Myometrial cell (primary cell): Measurements from ENCODE around the gene EDEM1. TPM values are rescaled to one million over a fixed set of nuclear protein-coding genes. Genes with fewer than 3 reads are reported as not detected.

Source experiments
- total RNA-seq: library from RNA; depleted of rRNA; stranded (reverse); fragments of >200 nt; gene quantifications from 2 replicates; pipeline ENCODE4 v1.2.3, GENCODE V29; 2015

The EDEM1 gene
- 42.4 and 46.6 TPM in 2 replicates for total RNA-seq

DNA sequence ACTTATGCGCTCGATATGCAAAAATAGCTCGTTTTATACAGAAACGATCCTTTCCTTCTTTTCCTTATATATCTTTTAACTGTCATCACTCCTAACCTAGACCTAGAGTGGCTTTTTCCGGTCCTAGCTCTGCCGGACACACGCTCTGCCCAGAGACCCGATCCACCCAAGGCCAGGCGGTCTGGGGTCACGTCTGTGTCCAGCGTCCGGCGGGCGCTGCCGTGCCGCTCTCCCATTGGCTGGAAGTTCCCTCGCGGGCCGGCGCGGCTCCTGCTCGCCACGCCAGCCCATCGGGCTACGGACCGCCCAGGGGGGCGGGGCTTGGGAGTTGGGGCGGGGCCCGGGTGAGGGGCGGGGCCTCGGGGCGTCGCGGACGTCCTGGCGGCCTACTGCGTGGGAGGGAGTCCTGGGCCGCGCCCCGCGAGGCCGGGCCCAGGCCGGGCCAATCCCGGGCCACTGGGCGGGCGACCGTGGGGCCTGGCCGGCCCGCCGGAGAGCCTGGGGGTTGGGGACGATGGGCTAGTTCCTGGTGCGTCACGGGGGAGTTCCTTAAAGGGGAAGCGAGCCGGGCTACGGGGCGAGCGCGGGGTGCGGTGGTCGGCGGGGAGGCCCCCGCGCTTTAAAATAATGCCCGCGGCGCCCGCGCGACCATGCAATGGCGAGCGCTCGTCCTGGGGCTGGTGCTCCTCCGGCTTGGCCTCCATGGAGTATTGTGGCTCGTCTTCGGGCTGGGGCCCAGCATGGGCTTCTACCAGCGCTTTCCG lies at the start of gene EDEM1:
Gene EDEM1 (plus strand): TSS at position 552 of the 764 bp plus-strand sequence. CDS start 99 bp downstream, at position 651.

Other genes starting within 250 kb of the EDEM1 start
- gene BHLHE40, start 208.3 kb upstream of the EDEM1 start, total RNA-seq, result 65.0 and 73.8 TPM in 2 replicates
- gene ARL8B, start 65.4 kb upstream of the EDEM1 start, total RNA-seq, result 31.1 and 36.5 TPM in 2 replicates